GM10248 (cell line): Measurements from ENCODE around the gene NTMT2.

Experiments used
- CTCF ChIA-PET: fragments of 300-600 bp; sonication (Branson Sonifier 250); formaldehyde crosslinking; extraction: SDS; loops from one replicate; lab custom pipeline; 2021; ENCODE audit warnings: antibody characterized with exemption; lab: Yijun Ruan, JAX
- POLR2A ChIA-PET: fragments of 350-650 bp; sonication (Branson Sonifier 250); formaldehyde crosslinking; extraction: SDS; loops from one replicate; lab custom pipeline; 2020; ENCODE audit warnings: antibody characterized with exemption; lab: Yijun Ruan, JAX
- DNase-seq: peaks from one replicate; pipeline ENCODE4 v3.0.0; 2012; ENCODE audit errors: extremely low spot score
- CTCF ChIP-seq: IDR thresholded peaks from 2 replicates; pipeline ENCODE4 v1.5.1; 2012; ENCODE audit warnings: mild to moderate bottlenecking, low read depth; ENCODE audit errors: extremely low read depth, missing control alignments, control extremely low read depth

NTMT2 gene

DNA sequence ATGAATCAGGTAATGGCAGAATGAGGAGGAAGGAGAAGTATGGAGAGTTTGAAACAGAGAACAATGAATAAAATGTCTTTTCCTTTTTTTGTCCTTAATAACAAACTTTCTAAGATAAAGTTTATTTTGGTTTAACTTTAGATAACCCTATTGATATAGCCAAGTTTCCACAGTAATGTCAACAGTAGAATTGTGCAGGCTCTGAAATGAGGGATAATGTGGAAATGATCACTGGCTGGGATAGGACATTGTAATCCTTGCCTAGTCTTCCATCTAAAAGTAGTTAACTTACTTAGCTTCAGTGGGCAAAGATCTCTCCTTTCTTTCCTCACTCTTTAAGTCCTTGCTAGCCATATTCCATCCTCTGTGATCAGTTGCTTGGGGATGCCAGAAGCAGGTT is 52.8 kb downstream of the NTMT2 start:
- CTCF ChIA-PET, result no interaction called here
- no peak for TF ChIP-seq CTCF
- POLR2A ChIA-PET, result no interaction called here

DNA sequence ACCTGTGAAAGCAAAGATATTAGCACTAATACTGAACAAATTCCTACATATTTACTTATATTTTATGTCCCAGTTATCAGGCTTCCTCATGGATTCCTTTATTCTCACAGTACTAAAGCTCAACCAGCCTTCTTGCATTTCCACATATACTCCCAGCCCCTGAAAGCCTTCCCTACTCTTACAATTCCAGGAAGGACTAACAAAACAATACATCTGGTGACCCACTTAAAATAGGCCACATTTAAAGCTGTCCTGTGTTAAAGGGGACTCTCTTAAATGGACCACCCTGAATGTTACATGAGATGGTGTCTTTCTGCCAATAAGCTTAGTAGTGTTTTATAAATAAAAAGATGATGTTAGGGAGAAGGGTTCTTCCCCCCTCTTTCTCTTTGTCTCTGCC is 54.4 kb downstream of the NTMT2 start:
- ChIA-PET POLR2A (no interaction called here), CTCF (interaction anchor here (1.4 to 1.7 kb wide), 2 partner anchors 9 to 10 kb away, joined by 5 read pairs; no protein-coding TSS in a partner anchor)
- no peak for DNase-seq
- no peak for TF ChIP-seq CTCF

More for the DNA sequence above, 52.8 kb downstream of the NTMT2 start:
- DNase-seq, result no peak

DNA sequence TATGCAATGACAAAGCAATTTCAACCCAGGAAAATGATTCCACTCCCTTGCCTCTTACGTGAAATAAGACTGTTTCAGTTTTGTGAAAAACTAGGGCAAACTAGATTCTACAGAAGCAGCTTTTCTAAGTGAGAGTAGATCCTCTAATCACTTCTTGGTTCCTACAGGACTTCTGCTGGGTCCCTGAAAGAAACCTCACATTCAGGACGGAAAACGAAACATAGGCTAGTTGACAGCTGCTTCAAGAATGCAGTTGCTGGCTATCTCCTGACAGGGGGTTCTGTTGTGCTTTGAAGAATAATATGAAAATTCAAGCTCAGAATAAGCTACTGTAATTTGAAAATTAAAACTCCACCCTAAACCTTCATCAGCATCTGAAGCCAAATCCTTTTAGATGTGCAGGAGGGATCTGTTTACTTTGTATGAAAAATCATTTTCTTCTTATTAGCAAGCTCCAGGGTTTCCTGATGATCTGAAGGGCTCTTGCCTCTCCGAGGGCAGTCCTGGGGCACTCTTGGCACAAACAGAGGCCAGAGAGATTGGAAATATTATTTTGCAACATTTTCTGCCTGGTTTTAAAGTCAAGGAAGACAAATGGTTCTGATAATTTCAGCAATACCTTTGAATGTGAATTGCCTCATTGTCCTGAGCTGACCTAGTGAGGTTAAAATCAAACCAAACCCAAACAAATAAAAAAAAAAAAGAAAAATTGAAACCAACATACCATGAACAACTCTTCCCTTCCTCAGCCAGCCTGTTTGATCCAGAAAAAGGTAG is 55.0 kb downstream of the NTMT2 start:
- no peak for DNase-seq
- POLR2A ChIA-PET, result no interaction called here
- no peak for TF ChIP-seq CTCF
- CTCF ChIA-PET, result interaction anchor here (1.4 to 1.7 kb wide), 2 partner anchors 9 kb away, joined by 5 read pairs; no protein-coding TSS in a partner anchor

DNA sequence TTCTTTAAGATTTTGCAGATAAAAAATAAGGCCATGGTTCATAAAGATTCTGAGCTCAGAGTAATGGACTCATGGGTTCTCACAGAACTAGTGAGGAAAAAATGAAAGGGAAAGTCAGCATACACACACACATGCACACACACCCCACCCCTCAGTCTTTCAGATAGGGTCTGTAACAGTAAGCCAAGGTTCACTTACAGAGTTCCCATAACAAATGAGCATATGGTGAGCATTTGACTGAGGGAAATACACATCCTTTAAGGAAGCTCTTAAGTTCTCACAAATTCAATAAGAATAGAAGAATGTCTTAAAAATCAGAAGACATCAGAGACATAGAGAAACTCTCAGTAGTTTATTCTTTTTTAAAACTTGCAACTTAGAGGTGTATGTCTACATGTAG is 57.9 kb downstream of the NTMT2 start:
- TF ChIP-seq CTCF, result no peak
- CTCF ChIA-PET, result no interaction called here
- POLR2A ChIA-PET, result no interaction called here
- no peak for DNase-seq

DNA sequence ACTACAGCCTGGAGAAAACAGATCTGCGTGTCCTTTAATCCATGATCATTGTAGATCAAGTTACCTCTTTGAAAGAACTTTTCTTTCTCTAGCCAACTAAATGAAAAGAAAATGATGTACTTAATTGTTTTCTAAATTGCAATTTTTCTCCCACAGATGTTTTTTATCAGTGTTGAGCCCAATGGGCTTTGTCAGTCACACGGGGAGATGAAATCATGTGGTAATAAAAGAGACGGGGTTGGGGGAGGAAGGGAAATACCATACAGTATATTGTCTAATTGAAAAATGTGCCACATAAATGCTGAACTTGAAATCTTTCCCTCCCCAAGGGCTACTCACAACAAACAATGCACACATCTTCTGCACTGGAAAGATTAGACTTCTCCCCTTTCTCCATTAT is 58.4 kb downstream of the NTMT2 start:
- ChIA-PET POLR2A (no interaction called here), CTCF (no interaction called here)
- no peak for TF ChIP-seq CTCF
- DNase-seq, result no peak

DNA sequence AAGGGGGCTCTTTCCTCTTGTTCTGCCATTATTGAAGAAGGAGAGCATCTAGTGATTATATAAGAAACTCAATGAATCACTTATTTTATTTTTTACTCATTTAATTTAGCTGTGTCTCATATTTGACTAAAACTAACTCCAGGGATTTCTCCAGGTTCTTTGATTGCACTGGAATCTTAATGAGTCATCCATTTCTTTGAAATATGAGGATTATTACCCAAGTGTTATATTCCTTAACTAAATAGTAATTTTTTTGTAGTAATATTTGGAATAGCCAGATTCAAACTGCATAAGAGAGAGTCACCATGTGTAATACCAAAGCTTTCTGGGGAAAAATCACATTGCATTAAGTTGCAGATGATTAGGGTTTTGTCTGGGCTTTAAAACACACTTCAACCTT is 59.5 kb downstream of the NTMT2 start:
- no peak for TF ChIP-seq CTCF
- DNase-seq, result no peak
- CTCF ChIA-PET, result no interaction called here
- POLR2A ChIA-PET, result no interaction called here
